Measurements from ENCODE around the gene TECPR2.

DNA sequence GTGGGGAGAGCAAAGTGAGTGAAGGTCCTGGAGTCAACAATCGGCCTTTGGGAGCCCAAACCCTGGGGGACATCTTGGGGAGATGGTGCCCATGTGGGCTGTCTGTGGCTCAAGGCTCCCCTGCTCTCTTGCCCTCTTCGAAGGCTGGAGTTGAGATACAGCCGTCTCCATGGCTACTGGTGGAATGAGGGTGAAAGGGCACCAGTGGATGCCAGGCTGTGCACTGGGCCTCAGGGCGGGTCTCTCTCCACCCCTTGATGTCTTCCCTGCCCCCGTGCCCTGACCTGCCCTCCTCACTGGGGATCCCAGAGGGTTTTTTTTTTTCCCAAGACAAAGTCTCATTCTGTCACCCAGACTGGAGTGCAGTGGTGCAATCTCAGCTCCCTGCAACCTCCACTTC is 148.8 kb downstream of the TECPR2 start:
- TF ChIP-seq SUZ12 (IDR thresholded peaks at IDR 0.05), result no peak
- TF ChIP-seq ELF4 (IDR thresholded peaks at IDR 0.05), result no peak
- no peak for TF ChIP-seq FOXK2 (IDR thresholded peaks at IDR 0.05)
- no peak for TF ChIP-seq NFRKB (IDR thresholded peaks at IDR 0.05)
- TF ChIP-seq HDGF (IDR thresholded peaks at IDR 0.05; ENCODE audit: borderline replicate concordance), result no peak
- no peak for TF ChIP-seq ARNT (IDR thresholded peaks at IDR 0.05)
- TF ChIP-seq BHLHE40 (IDR thresholded peaks at IDR 0.05; ENCODE audit: borderline replicate concordance), result no peak
- TF ChIP-seq FOXM1 (IDR thresholded peaks at IDR 0.05; ENCODE audit: borderline replicate concordance), result no peak
- TF ChIP-seq SP1 (IDR thresholded peaks at IDR 0.05), result no peak
- no peak for TF ChIP-seq ZNF384 (IDR thresholded peaks at IDR 0.05)
- no peak for TF ChIP-seq LEF1 (IDR thresholded peaks at IDR 0.05; ENCODE audit: borderline replicate concordance)
- TF ChIP-seq, protein P1, sequence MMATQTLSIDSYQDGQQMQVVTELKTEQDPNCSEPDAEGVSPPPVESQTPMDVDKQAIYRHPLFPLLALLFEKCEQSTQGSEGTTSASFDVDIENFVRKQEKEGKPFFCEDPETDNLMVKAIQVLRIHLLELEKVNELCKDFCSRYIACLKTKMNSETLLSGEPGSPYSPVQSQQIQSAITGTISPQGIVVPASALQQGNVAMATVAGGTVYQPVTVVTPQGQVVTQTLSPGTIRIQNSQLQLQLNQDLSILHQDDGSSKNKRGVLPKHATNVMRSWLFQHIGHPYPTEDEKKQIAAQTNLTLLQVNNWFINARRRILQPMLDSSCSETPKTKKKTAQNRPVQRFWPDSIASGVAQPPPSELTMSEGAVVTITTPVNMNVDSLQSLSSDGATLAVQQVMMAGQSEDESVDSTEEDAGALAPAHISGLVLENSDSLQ (IDR thresholded peaks at IDR 0.05), result no peak

All from HEK293T (cell line).